HEK293 (cell line): Measurements from ENCODE around the gene ALAD.

Source experiments
- CTCF ChIP-seq: fragments of 450-650 bp; formaldehyde crosslinking; IDR thresholded peaks from 2 replicates; pipeline ENCODE4 v1.5.1; 2016; ENCODE audit warnings: missing biosample characterization, missing genetic modification characterization
- RBAK ChIP-seq: fragments of 450-650 bp; formaldehyde crosslinking; IDR thresholded peaks from 2 replicates; pipeline ENCODE4 v1.5.1; 2016; ENCODE audit warnings: missing biosample characterization, missing genetic modification characterization
- ZFP37 ChIP-seq: fragments of 450-650 bp; formaldehyde crosslinking; IDR thresholded peaks from 2 replicates; pipeline ENCODE4 v1.5.1; 2016; ENCODE audit warnings: missing biosample characterization, missing genetic modification characterization
- ZNF121 ChIP-seq: fragments of 450-650 bp; formaldehyde crosslinking; IDR thresholded peaks from 2 replicates; pipeline ENCODE4 v1.5.1; 2016; ENCODE audit warnings: missing biosample characterization, missing genetic modification characterization
- ZNF138 ChIP-seq: fragments of 450-650 bp; formaldehyde crosslinking; IDR thresholded peaks from 2 replicates; pipeline ENCODE4 v1.5.1; 2016; ENCODE audit warnings: missing biosample characterization, missing genetic modification characterization, borderline replicate concordance

- TF ChIP-seq ZNF138 (no peak), CTCF (tag by site-specific recombination) (no peak), RBAK (tag by site-specific recombination) (no peak), ZFP37 (tag by site-specific recombination) (no peak), ZNF121 (tag by site-specific recombination) (no peak)
These were observed 27.2 kb downstream of the ALAD start for GRCh38 chr9:113373676-113374392.
